ENCODE results near the gene ABL1.
"Not testable (repeated sequence)": the region's sequence is repeated elsewhere in the genome, so short reads cannot be mapped to it uniquely, and the experiment has no call there.

The ABL1 gene

GRCh38 chr9:130905902-130906734 lies 71.1 kb downstream of the ABL1 start:
- DNase-seq (ENCODE audit: extremely low read depth, low read depth), result no peak
- H3K4me3 ChIP-seq (replicated peaks; ENCODE audit: low read depth, low read length), result no peak overlapping the region
- TF ChIP-seq CTCF (IDR thresholded peaks at IDR 0.05; ENCODE audit: low read depth, low read length, missing control alignments), result no peak

- H3K4me3 ChIP-seq (replicated peaks; ENCODE audit: low read depth, low read length), result no peak overlapping the region
- no peak for DNase-seq (ENCODE audit: extremely low read depth, low read depth)
- no peak for TF ChIP-seq CTCF (IDR thresholded peaks at IDR 0.05; ENCODE audit: low read depth, low read length, missing control alignments)
Observed at GRCh38 chr9:130906735-130907416, 71.8 kb downstream of the ABL1 start.

GRCh38 chr9:130908146-130908877 lies 73.3 kb downstream of the ABL1 start:
- DNase-seq (ENCODE audit: extremely low read depth, low read depth), result no peak
- no peak overlapping the region for H3K4me3 ChIP-seq (replicated peaks; ENCODE audit: low read depth, low read length)

GRCh38 chr9:130908878-130909355 lies 73.9 kb downstream of the ABL1 start:
- no peak overlapping the region for H3K4me3 ChIP-seq (replicated peaks; ENCODE audit: low read depth, low read length)
- no peak for DNase-seq (ENCODE audit: extremely low read depth, low read depth)
- no peak for TF ChIP-seq CTCF (IDR thresholded peaks at IDR 0.05; ENCODE audit: low read depth, low read length, missing control alignments)

More at GRCh38 chr9:130908146-130908877, 73.3 kb downstream of the ABL1 start:
- TF ChIP-seq CTCF (IDR thresholded peaks at IDR 0.05; ENCODE audit: low read depth, low read length, missing control alignments), result no peak

- DNase-seq (ENCODE audit: extremely low read depth, low read depth); H3K4me3 ChIP-seq (replicated peaks; ENCODE audit: low read depth, low read length): not testable (repeated sequence)
Observed at GRCh38 chr9:130910041-130910440, 75.0 kb downstream of the ABL1 start.

- not testable (repeated sequence) for H3K4me3 ChIP-seq (replicated peaks; ENCODE audit: low read depth, low read length); DNase-seq (ENCODE audit: extremely low read depth, low read depth)
Observed at GRCh38 chr9:130910670-130911069, 75.6 kb downstream of the ABL1 start.

- no peak overlapping the region for H3K4me3 ChIP-seq (replicated peaks; ENCODE audit: low read depth, low read length)
- DNase-seq (ENCODE audit: extremely low read depth, low read depth), result no peak
Observed at GRCh38 chr9:130911254-130912049, 76.4 kb downstream of the ABL1 start.

More at GRCh38 chr9:130911254-130912049, 76.4 kb downstream of the ABL1 start:
- no peak for TF ChIP-seq CTCF (IDR thresholded peaks at IDR 0.05; ENCODE audit: low read depth, low read length, missing control alignments)
